WTC11 (cell line): ENCODE data around the gene BSN.

Source experiments
- CREB1 ChIP-seq: sonication (generic); formaldehyde crosslinking; IDR thresholded peaks from 2 replicates; pipeline ENCODE4 v1.8.0; 2023; ENCODE audit warnings: mild to moderate bottlenecking, missing genetic modification reagents
- EMX1 ChIP-seq: fragments of 250-450 bp; sonication (Bioruptor Pico); IDR thresholded peaks from 2 replicates; pipeline ENCODE4 v1.8.0; 2021; ENCODE audit warnings: mild to moderate bottlenecking
- NFATC4 ChIP-seq: fragments of 250-450 bp; sonication (Bioruptor Pico); IDR thresholded peaks from 2 replicates; pipeline ENCODE4 v1.9.0; 2021; ENCODE audit warnings: mild to moderate bottlenecking
- NFYB ChIP-seq: sonication (generic); formaldehyde crosslinking; conservative IDR thresholded peaks from 2 replicates; pipeline ENCODE4 v1.8.0; 2022; ENCODE audit warnings: low read depth, missing genetic modification reagents
- SMAD4 ChIP-seq: sonication (generic); formaldehyde crosslinking; IDR thresholded peaks from 2 replicates; pipeline ENCODE4 v1.8.0; 2022; ENCODE audit warnings: mild to moderate bottlenecking, missing genetic modification reagents
- ZNF232 ChIP-seq: sonication (generic); formaldehyde crosslinking; IDR thresholded peaks from 2 replicates; pipeline ENCODE4 v1.8.0; 2022; ENCODE audit warnings: mild to moderate bottlenecking, missing genetic modification reagents
- TF ChIP-seq, protein P1 (sequence below): sonication (generic); formaldehyde crosslinking; IDR thresholded peaks from 2 replicates; pipeline ENCODE4 v1.8.1; 2022; ENCODE audit warnings: mild to moderate bottlenecking, moderate library complexity, missing genetic modification reagents
- TF ChIP-seq, protein P2 (sequence below): fragments of 250-450 bp; sonication (Bioruptor Pico); conservative IDR thresholded peaks from 2 replicates; pipeline ENCODE4 v1.9.0; 2021; ENCODE audit warnings: mild to moderate bottlenecking
- TF ChIP-seq, protein P3 (sequence below): sonication (generic); formaldehyde crosslinking; IDR thresholded peaks from 2 replicates; pipeline ENCODE4 v1.8.1; 2022; ENCODE audit warnings: missing genetic modification reagents, borderline replicate concordance
- TF ChIP-seq, protein P4 (sequence below): sonication (generic); formaldehyde crosslinking; IDR thresholded peaks from 2 replicates; pipeline ENCODE4 v1.8.1; 2023; ENCODE audit warnings: mild to moderate bottlenecking, missing genetic modification reagents, moderate library complexity
- TF ChIP-seq, protein P5 (sequence below): fragments of 200-600 bp; IDR thresholded peaks from 2 replicates; pipeline ENCODE4 v1.8.0; 2022; ENCODE audit warnings: antibody characterized with exemption
- TF ChIP-seq, protein P6 (sequence below): sonication (generic); formaldehyde crosslinking; conservative IDR thresholded peaks from 2 replicates; pipeline ENCODE4 v1.8.1; 2022; ENCODE audit warnings: mild to moderate bottlenecking, missing genetic modification reagents
- TF ChIP-seq, protein P7 (sequence below): sonication (generic); formaldehyde crosslinking; IDR thresholded peaks from 2 replicates; pipeline ENCODE4 v1.8.1; 2022; ENCODE audit warnings: low read depth, missing genetic modification reagents, borderline replicate concordance
- TF ChIP-seq, protein P8 (sequence below): sonication (generic); formaldehyde crosslinking; IDR thresholded peaks from 2 replicates; pipeline ENCODE4 v1.8.0; 2022; ENCODE audit warnings: mild to moderate bottlenecking, missing genetic modification reagents

DNA sequence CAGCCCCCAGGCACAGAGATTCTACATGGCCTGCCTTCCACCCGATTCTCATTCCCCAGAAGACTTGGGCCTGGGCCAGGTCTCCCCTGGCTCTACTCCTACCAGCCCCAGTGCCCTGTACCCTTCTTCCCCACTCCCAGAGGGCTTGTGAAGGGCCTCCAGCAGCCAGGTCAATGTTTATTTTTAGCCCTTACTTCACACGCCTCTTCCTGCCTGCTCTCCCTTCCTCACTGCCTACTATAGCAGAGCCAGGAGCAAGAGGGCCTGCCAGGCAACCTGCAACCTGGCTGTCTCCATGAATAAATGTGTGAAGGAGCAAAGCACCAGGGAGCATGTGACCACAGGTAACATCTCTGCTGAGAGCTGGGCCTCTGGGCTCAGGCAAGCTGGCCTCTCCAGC, 93.5 kb downstream of the BSN start:
- TF ChIP-seq EMX1 (no peak), SMAD4 (CRISPR knock-in tag) (no peak), NFYB (CRISPR knock-in tag) (no peak), ZNF232 (CRISPR knock-in tag) (no peak), CREB1 (no peak), NFATC4 (CRISPR knock-in tag) (no peak)
- TF ChIP-seq, protein P1, sequence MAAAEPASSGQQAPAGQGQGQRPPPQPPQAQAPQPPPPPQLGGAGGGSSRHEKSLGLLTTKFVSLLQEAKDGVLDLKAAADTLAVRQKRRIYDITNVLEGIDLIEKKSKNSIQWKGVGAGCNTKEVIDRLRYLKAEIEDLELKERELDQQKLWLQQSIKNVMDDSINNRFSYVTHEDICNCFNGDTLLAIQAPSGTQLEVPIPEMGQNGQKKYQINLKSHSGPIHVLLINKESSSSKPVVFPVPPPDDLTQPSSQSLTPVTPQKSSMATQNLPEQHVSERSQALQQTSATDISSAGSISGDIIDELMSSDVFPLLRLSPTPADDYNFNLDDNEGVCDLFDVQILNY: no peak
- TF ChIP-seq, protein P2, sequence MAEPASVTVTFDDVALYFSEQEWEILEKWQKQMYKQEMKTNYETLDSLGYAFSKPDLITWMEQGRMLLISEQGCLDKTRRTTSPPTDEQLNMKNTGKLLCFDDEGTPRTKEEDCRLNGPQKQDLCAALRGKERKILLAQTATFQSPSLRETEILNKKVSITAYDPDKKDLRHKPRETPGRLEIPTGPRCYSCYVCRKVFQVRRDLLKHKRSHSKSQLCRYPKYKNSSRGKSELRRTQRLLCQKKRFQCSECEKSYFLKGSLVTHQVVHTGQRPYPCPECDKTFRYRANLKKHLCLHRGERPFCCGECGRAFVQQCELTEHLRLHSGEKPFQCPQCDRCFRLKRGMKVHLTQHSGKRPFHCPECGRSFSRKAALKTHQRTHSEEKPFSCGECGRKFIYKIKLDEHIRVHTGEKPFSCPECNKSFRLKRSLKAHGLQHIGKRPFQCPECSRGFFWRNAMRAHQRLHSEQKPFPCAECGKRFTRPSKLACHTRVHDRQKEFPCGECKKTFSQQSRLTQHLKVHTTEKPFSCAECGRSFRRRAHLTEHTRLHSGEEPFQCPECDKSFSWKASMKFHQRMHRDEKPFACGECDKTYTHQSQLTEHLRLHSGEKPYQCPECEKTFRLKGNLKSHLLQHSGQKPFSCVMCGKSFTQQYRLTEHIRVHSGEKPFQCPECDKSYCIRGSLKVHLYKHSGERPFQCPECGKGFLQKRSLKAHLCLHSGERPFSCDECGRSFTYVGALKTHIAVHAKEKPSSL: no peak
- TF ChIP-seq, protein P3, sequence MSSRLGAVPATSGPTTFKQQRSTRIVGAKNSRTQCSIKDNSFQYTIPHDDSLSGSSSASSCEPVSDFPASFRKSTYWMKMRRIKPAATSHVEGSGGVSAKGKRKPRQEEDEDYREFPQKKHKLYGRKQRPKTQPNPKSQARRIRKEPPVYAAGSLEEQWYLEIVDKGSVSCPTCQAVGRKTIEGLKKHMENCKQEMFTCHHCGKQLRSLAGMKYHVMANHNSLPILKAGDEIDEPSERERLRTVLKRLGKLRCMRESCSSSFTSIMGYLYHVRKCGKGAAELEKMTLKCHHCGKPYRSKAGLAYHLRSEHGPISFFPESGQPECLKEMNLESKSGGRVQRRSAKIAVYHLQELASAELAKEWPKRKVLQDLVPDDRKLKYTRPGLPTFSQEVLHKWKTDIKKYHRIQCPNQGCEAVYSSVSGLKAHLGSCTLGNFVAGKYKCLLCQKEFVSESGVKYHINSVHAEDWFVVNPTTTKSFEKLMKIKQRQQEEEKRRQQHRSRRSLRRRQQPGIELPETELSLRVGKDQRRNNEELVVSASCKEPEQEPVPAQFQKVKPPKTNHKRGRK (CRISPR knock-in tag): no peak
- TF ChIP-seq, protein P4, sequence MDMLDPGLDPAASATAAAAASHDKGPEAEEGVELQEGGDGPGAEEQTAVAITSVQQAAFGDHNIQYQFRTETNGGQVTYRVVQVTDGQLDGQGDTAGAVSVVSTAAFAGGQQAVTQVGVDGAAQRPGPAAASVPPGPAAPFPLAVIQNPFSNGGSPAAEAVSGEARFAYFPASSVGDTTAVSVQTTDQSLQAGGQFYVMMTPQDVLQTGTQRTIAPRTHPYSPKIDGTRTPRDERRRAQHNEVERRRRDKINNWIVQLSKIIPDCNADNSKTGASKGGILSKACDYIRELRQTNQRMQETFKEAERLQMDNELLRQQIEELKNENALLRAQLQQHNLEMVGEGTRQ (CRISPR knock-in tag): no peak
- TF ChIP-seq, protein P5, sequence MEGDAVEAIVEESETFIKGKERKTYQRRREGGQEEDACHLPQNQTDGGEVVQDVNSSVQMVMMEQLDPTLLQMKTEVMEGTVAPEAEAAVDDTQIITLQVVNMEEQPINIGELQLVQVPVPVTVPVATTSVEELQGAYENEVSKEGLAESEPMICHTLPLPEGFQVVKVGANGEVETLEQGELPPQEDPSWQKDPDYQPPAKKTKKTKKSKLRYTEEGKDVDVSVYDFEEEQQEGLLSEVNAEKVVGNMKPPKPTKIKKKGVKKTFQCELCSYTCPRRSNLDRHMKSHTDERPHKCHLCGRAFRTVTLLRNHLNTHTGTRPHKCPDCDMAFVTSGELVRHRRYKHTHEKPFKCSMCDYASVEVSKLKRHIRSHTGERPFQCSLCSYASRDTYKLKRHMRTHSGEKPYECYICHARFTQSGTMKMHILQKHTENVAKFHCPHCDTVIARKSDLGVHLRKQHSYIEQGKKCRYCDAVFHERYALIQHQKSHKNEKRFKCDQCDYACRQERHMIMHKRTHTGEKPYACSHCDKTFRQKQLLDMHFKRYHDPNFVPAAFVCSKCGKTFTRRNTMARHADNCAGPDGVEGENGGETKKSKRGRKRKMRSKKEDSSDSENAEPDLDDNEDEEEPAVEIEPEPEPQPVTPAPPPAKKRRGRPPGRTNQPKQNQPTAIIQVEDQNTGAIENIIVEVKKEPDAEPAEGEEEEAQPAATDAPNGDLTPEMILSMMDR: no peak
- TF ChIP-seq, protein P6, sequence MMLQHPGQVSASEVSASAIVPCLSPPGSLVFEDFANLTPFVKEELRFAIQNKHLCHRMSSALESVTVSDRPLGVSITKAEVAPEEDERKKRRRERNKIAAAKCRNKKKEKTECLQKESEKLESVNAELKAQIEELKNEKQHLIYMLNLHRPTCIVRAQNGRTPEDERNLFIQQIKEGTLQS (CRISPR knock-in tag): no peak
- TF ChIP-seq, protein P7, sequence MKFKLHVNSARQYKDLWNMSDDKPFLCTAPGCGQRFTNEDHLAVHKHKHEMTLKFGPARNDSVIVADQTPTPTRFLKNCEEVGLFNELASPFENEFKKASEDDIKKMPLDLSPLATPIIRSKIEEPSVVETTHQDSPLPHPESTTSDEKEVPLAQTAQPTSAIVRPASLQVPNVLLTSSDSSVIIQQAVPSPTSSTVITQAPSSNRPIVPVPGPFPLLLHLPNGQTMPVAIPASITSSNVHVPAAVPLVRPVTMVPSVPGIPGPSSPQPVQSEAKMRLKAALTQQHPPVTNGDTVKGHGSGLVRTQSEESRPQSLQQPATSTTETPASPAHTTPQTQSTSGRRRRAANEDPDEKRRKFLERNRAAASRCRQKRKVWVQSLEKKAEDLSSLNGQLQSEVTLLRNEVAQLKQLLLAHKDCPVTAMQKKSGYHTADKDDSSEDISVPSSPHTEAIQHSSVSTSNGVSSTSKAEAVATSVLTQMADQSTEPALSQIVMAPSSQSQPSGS (CRISPR knock-in tag): no peak
- TF ChIP-seq, protein P8, sequence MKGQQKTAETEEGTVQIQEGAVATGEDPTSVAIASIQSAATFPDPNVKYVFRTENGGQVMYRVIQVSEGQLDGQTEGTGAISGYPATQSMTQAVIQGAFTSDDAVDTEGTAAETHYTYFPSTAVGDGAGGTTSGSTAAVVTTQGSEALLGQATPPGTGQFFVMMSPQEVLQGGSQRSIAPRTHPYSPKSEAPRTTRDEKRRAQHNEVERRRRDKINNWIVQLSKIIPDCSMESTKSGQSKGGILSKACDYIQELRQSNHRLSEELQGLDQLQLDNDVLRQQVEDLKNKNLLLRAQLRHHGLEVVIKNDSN: no peak
